HepG2 (cell line): ENCODE measurements around the gene SIRT1. TPM values are rescaled to one million over a fixed set of nuclear protein-coding genes. Genes with fewer than 3 reads are reported as not detected.

Experiments
- ATAC-seq: fragments of 200-7000 bp; cut with Tn5 transposase; 3 replicates; pipeline ENCODE4 v1.9.1; 2020; ENCODE audit warnings: mild to moderate bottlenecking, moderate library complexity
- BruUV-seq: library from RNA; stranded (reverse); fragments of 400-500 nt; replicated peaks from 2 replicates; lab custom pipeline; 2021; lab: Mats Ljungman, UMichigan
- CTCF ChIA-PET: fragments of 300-600 bp; formaldehyde crosslinking; extraction: SDS; loops from one replicate; lab custom pipeline; 2021; ENCODE audit warnings: low total read pairs, inconsistent platforms, low intra/inter-chr PET ratio; lab: Yijun Ruan, JAX
- POLR2A ChIA-PET: fragments of 350-600 bp; sonication (Branson Sonifier 250); formaldehyde crosslinking; loops from one replicate; lab custom pipeline; 2020; ENCODE audit warnings: antibody characterized with exemption, inconsistent platforms; lab: Yijun Ruan, JAX
- DNase-seq: peaks from one replicate; pipeline ENCODE4 v3.0.0-alpha.2; 2015; ENCODE audit warnings: low spot score
- FAIRE-seq: peaks from 3 replicates; lab custom pipeline; 2011; peaks lifted over from hg19 to GRCh38; lab: Jason Lieb, UNC
- H2AFZ ChIP-seq: one replicate; pipeline ENCODE4 v1.6.1; 2011; ENCODE audit warnings: low read length, inconsistent platforms
- H3K27ac ChIP-seq: fragments of 300-600 bp; 3 replicates; pipeline ENCODE4 v1.8.0; 2011; ENCODE audit warnings: mixed run types, mild to moderate bottlenecking, mixed read lengths, low read length, inconsistent platforms; ENCODE audit not compliant: insufficient read depth; ENCODE audit errors: extremely low read length
- H3K27me3 ChIP-seq, 2 experiments: fragments of 200-600 bp in 1 of 2; 2 replicates in 1 of 2; 3 replicates in 1 of 2; pipeline versions ENCODE4 v1.6.0 to v1.8.0; 2011; ENCODE audit warnings: low read length in 2 of 2, mild to moderate bottlenecking in 2 of 2, moderate library complexity in 2 of 2, inconsistent platforms in 1 of 2; ENCODE audit not compliant: insufficient read depth in 2 of 2, control insufficient read depth in 1 of 2
- H3K36me3 ChIP-seq, 2 experiments: fragments of 200-600 bp in 1 of 2; replicated peaks in 1 of 2; 2 replicates in 1 of 2; 3 replicates in 1 of 2; pipeline versions ENCODE4 v1.5.1 to v1.8.0; 2011; ENCODE audit warnings: low read length in 2 of 2, inconsistent platforms in 1 of 2; ENCODE audit not compliant: insufficient read depth in 2 of 2, control insufficient read depth in 1 of 2
- H3K4me1 ChIP-seq: 2 replicates; pipeline ENCODE4 v1.5.1; 2012; ENCODE audit warnings: low read length, inconsistent platforms; ENCODE audit not compliant: insufficient read depth
- H3K4me2 ChIP-seq: 2 replicates; pipeline ENCODE4 v1.6.0; 2011; ENCODE audit warnings: low read depth, low read length, inconsistent platforms
- H3K4me3 ChIP-seq, 3 experiments: fragments of 200-600 bp in 1 of 3; sonication (generic), shearing (Covaris generic) in 1 of 3; replicated peaks in 1 of 3; 2 replicates each; pipeline ENCODE4 v1.5.1; 2011 to 2016; ENCODE audit warnings: low read length in 3 of 3, inconsistent platforms in 2 of 3, low read depth in 2 of 3, mild to moderate bottlenecking in 2 of 3, control low read depth in 1 of 3, mixed read lengths in 1 of 3; ENCODE audit not compliant: insufficient read depth in 1 of 3
- H3K79me2 ChIP-seq: one replicate; pipeline ENCODE4 v1.6.1; 2011; ENCODE audit warnings: low read length, inconsistent platforms; ENCODE audit not compliant: insufficient read depth
- H3K9ac ChIP-seq: 2 replicates; pipeline ENCODE4 v1.6.0; 2011; ENCODE audit warnings: mild to moderate bottlenecking, low read depth, low read length, inconsistent platforms; ENCODE audit not compliant: insufficient read depth
- H3K9me3 ChIP-seq: 2 replicates; pipeline ENCODE4 v1.5.1; 2012; ENCODE audit warnings: mild to moderate bottlenecking, low read length
- H4K20me1 ChIP-seq: 2 replicates; pipeline ENCODE4 v1.6.0; 2011; ENCODE audit warnings: inconsistent platforms, mild to moderate bottlenecking, low read length, moderate library complexity; ENCODE audit not compliant: insufficient read depth
- ARID2 ChIP-seq: sonication (generic); formaldehyde crosslinking; IDR thresholded peaks from 2 replicates; pipeline ENCODE4 v1.8.1; 2022; ENCODE audit warnings: mild to moderate bottlenecking, missing genetic modification reagents, borderline replicate concordance
- HNF4G ChIP-seq, 2 experiments: sonication (generic) in 1 of 2; formaldehyde crosslinking in 1 of 2; IDR thresholded peaks; 2 replicates each; pipeline versions ENCODE4 v1.4.0 to v1.6.1; 2011 to 2020; ENCODE audit warnings: borderline replicate concordance in 2 of 2, low read depth in 2 of 2, mild to moderate bottlenecking in 2 of 2, low read length in 1 of 2, missing genetic modification reagents in 1 of 2, moderate library complexity in 1 of 2
- NFATC3 ChIP-seq: sonication (generic); formaldehyde crosslinking; IDR thresholded peaks from 2 replicates; pipeline ENCODE4 v1.5.1; 2020; ENCODE audit warnings: mild to moderate bottlenecking, missing genetic modification reagents
- PHF21A ChIP-seq: sonication (generic); formaldehyde crosslinking; IDR thresholded peaks from 2 replicates; pipeline ENCODE4 v1.5.0; 2020; ENCODE audit warnings: mild to moderate bottlenecking, missing genetic modification reagents
- RAD21 ChIP-seq: fragments of 450-650 bp; formaldehyde crosslinking; IDR thresholded peaks from 2 replicates; pipeline ENCODE4 v1.5.0; 2020; ENCODE audit warnings: mild to moderate bottlenecking
- RBAK ChIP-seq: sonication (generic); formaldehyde crosslinking; IDR thresholded peaks from 2 replicates; pipeline ENCODE4 v1.5.1; 2020; ENCODE audit warnings: mild to moderate bottlenecking, missing genetic modification reagents
- RXRA ChIP-seq: sonication (generic); formaldehyde crosslinking; IDR thresholded peaks from 2 replicates; pipeline ENCODE4 v1.5.1; 2020; ENCODE audit warnings: missing genetic modification reagents
- SSRP1 ChIP-seq: IDR thresholded peaks from 2 replicates; pipeline ENCODE4 v1.6.1; 2016; ENCODE audit warnings: control low read depth
- TBX3 ChIP-seq: fragments of 450-650 bp; IDR thresholded peaks from 2 replicates; pipeline ENCODE4 v1.6.1; 2017; ENCODE audit warnings: antibody characterized with exemption, mild to moderate bottlenecking, inconsistent platforms, borderline replicate concordance
- THRA ChIP-seq: sonication (generic); formaldehyde crosslinking; IDR thresholded peaks from 2 replicates; pipeline ENCODE4 v1.4.0; 2020; ENCODE audit warnings: missing genetic modification reagents, borderline replicate concordance
- ZBTB43 ChIP-seq: sonication (generic); formaldehyde crosslinking; conservative IDR thresholded peaks from 2 replicates; pipeline ENCODE4 v1.4.0; 2020; ENCODE audit warnings: missing genetic modification reagents
- ZEB1 ChIP-seq: IDR thresholded peaks from 2 replicates; pipeline ENCODE4 v1.6.1; 2012; ENCODE audit warnings: mild to moderate bottlenecking, low read depth, inconsistent platforms; ENCODE audit not compliant: insufficient replicate concordance
- ZNF337 ChIP-seq: sonication (generic); formaldehyde crosslinking; IDR thresholded peaks from 2 replicates; pipeline ENCODE4 v1.5.1; 2020; ENCODE audit warnings: missing genetic modification reagents, low read depth, mild to moderate bottlenecking, borderline replicate concordance
- ZNF354B ChIP-seq: sonication (generic); formaldehyde crosslinking; IDR thresholded peaks from 2 replicates; pipeline ENCODE4 v1.8.0; 2022; ENCODE audit warnings: mild to moderate bottlenecking, missing genetic modification reagents
- ZNF777 ChIP-seq: sonication (generic); formaldehyde crosslinking; IDR thresholded peaks from 2 replicates; pipeline ENCODE4 v1.4.0; 2020; ENCODE audit warnings: missing genetic modification reagents
- WGBS: methylation state at CpG from one replicate; pipeline ENCODE4 v1.1.6; 2017; ENCODE audit warnings: low lambda C conversion rate; 5-methylcytosine and 5-hydroxymethylcytosine counted together
- in situ Hi-C: cut with HindIII; loops from 2 replicates; pipeline ENCODE4 v1.10.0; 2017; ENCODE audit warnings: low pct_unique_long_range_greater_than_20kb; ENCODE audit not compliant: extremely low pct_ligation_motif_present
- intact Hi-C: fragments of 100-400 bp; cut with micrococcal nuclease; formaldehyde crosslinking; loops from one replicate; pipeline ENCODE4 v1.10.0; 2022; ENCODE audit not compliant: unreplicated experiment
- polyA plus RNA-seq, 8 experiments: library from polyadenylated mRNA; depleted of rRNA in 3 of 8; stranded (reverse) in 7 of 8; unstranded in 1 of 8; fragments of >200 nt; fragmentation: Illumina TruSeq in 4 of 8; extraction: Trizol in 4 of 8; gene quantifications; 2 replicates each; pipeline versions ENCODE4 v1.2.1 to v1.2.3, GENCODE V29; 2011 to 2016; ENCODE audit warnings: low read depth in 4 of 8, missing spikeins in 1 of 8, mixed read lengths in 1 of 8; ENCODE audit not compliant: insufficient read depth in 1 of 8
- total RNA-seq, 5 experiments: library from RNA; depleted of rRNA; stranded (reverse); fragments of >200 nt; fragmentation: Illumina TruSeq; extraction: Trizol; gene quantifications; 2 replicates each; pipeline ENCODE4 v1.2.3, GENCODE V29; 2016; ENCODE audit warnings: low read depth in 1 of 5

The SIRT1 gene
- total and polyA plus RNA-seq, 2 of the 13 experiments (the other 11 are each of a cell fraction or from before 2014, with no cell fraction given) = 9.4 to 10.2 TPM

- ATAC-seq (no peak), DNase-seq (no peak), FAIRE-seq (no peak)
- Histone ChIP-seq H3K27ac (no peak overlapping the region), H3K4me2 (no peak overlapping the region), H3K9ac (no peak overlapping the region), H2AFZ (no peak overlapping the region), H3K9me3 (no peaks in the 10 kb centered on the region), H3K27me3 (no peaks in the 10 kb centered on the region), H4K20me1 (no peaks in the 10 kb centered on the region), H3K4me1 (no peaks in the 10 kb centered on the region), H3K36me3 (peaks cover 2 to 8% of the 10 kb centered on the region in 2 experiments; a peak in 2 of 5 replicates), H3K4me3 (no peak overlapping the region), H3K79me2 (no peaks in the 10 kb centered on the region)
- no peak for TF ChIP-seq NFATC3 (CRISPR knock-in tag)
- no peak for TF ChIP-seq RXRA (CRISPR knock-in tag)
- no peak for TF ChIP-seq RAD21 (CRISPR knock-in tag)
- no peak for TF ChIP-seq ZEB1
- TF ChIP-seq PHF21A (CRISPR knock-in tag) = no peak
- TF ChIP-seq TBX3 = no peak
- TF ChIP-seq THRA (CRISPR knock-in tag) = no peak
- TF ChIP-seq ZNF337 (CRISPR knock-in tag) = no peak
- no peak for TF ChIP-seq ARID2
- TF ChIP-seq ZNF354B (CRISPR knock-in tag) = no peak
- TF ChIP-seq SSRP1 = no peak
- TF ChIP-seq ZNF777 (CRISPR knock-in tag) = no peak
- TF ChIP-seq ZBTB43 (CRISPR knock-in tag) = no peak
- no peak for TF ChIP-seq RBAK (CRISPR knock-in tag)
- no peak for TF ChIP-seq HNF4G (IDR thresholded peaks at IDR 0.05; ENCODE audit: borderline replicate concordance, low read depth, low read length)
- TF ChIP-seq HNF4G (CRISPR knock-in tag; IDR thresholded peaks at IDR 0.05; ENCODE audit: borderline replicate concordance, low read depth) = no peak
- intact Hi-C loops (no loop called here), in situ Hi-C loops (no loop called here)
- POLR2A ChIA-PET = no interaction called here
- 95% methylated on average over 1 of the region's 1 CpG for WGBS
- BruUV-seq = no TSS peak
- CTCF ChIA-PET = no interaction called here
Observed at GRCh38 chr10:67925449-67926005, 41.1 kb downstream of the SIRT1 start.
